ENCODE data around the gene RASGEF1B.
"Not testable (repeated sequence)": the region's sequence is repeated elsewhere in the genome, so short reads cannot be mapped to it uniquely, and the experiment has no call there.

RASGEF1B gene

DNA sequence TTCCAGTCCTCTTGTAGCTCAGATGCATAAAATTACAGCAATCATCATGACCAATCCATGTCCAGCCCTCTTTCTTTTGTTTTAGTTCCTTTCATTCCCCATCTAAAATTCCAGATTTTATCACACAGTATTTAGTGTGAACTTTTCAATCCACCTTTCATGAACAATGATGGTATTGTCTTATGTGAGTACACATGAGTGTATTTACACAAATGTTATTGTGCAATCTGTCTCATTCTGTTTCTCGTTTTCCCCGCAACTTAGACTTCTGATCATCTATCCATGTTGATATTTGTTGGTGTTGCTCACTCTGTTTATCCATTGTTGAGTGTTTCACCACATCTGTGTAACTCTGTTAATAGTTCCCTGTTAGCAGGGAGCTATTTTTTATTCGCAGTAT is 9.4 kb upstream of the RASGEF1B start:
- Mint-ChIP-seq H3K4me1 (no peaks in the 10 kb centered on the region), H3K4me3 (no peak overlapping the region), H3K9me3 (peaks cover 0 to 6% of the 10 kb centered on the region in 2 donors), H3K27me3 (no peaks in the 10 kb centered on the region), H3K27ac (no peak overlapping the region)
- ATAC-seq (no peak), DNase-seq (no peak)

DNA sequence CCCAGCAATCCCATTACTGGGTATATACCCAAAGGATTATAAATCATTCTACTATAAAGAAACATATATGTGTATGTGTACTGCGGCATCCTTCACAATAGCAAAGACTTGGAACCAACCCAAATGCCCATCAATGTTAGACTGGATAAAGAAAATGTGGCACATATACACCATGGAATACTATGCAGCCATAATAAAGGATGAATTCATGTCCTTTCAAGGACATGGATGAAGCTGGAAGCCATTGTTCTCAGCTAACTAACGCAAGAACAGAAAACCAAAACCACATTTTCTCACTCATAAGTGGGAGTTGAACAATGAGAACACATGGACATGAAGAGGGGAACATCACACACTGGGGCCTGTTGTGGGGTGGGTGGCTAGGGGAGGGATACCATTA is 7.9 kb upstream of the RASGEF1B start:
- DNase-seq, ATAC-seq, H3K4me3 Mint-ChIP-seq, H3K4me1 Mint-ChIP-seq, H3K9me3 Mint-ChIP-seq, H3K27me3 Mint-ChIP-seq, H3K27ac Mint-ChIP-seq: not testable (repeated sequence)

DNA sequence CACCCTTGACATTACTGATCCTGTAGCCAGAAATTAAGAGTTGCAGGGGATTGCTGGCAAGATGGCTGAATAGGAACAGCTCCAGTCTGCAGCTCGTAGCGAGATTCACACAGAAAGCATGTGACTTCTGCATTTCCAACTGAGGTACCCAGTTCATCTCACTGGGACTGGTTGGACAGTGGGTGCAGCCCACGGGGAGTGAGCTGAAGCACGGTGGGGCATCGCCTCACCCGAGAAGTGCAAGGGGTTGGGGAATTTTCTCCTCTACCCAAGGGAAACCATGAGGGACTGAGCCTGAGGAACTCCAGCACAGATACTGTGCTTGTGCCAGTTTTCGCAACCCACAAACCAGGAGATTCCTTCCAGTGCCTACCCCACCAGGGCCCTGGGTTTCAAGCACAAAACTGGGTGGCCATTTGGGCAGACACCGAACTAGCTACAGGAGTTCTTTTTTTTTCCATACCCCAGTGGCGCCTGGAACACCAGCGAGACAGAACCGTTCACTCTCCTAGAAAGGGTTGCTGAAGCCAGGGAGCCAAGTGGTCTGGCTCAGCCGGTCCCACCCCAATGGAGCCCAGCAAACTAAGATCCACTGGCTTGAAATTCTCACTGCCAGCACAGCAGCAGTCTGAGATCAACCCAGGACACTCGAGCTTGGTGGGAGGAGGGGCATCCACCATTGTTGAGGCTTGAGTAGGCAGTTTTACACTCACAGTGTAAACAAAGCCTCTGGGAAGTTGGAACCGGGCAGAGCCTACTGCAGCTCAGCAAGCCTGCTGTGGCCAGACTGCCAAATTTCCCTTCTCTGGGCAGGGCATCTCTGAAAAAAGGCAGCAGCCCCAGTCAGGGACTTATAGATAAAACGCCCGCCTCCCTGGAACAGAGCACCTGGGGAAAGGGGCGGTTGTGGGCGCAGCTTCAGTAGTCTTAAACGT is 1.9 kb upstream of the RASGEF1B start:
- not testable (repeated sequence) for H3K4me3 Mint-ChIP-seq, H3K27ac Mint-ChIP-seq, DNase-seq, H3K27me3 Mint-ChIP-seq, ATAC-seq, H3K9me3 Mint-ChIP-seq
- H3K4me1 Mint-ChIP-seq: peaks cover 33% of the 10 kb centered on the region

DNA sequence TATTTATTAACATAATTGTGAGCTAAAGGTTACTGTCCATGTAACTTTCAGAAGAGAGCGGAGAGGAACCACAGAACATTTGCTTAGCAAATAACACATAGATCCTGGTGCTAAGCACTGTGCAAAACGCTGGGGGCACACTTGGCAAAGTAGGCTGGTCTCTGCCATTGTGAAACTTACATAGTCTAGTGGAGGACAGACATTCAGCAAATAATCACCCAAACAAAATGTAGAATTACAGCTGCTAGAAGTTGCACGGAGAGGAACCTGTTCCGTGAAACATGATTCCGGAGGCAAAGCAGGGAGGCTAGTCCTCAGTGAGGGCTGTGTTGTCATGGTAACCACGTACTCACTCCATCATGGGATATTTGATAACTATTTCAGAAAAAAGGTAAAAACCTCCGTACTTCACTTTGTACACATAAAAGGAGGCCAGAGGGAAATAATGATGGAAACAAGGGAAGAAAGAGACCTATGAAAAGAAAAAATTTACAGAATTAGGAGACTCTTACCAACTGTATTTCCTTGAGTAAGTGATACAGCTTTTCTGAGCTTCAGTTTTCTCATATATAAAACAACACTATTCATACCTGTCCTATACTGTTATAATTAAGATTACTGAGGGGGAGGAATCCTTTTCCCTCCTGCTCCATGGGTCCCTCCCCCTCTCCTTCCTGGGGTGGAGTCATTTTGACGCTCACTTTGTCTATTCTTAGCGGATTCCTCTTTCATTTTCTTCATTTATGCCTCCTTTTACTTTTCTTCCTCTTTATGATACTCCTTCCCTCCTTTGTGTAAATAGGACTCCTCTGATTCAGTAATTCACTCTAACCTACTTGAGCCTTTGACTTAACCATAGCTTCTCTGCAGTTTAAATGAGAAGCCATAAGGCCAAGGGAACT is 825 bp upstream of the RASGEF1B start:
- ATAC-seq (peak; percentile 72), DNase-seq (peak in 1 of 2 donors; percentile 60)
- H3K27ac Mint-ChIP-seq: peak overlapping the region; percentile 89 to 94
- H3K4me1 Mint-ChIP-seq: peaks cover 35% of the 10 kb centered on the region
- H3K27me3 Mint-ChIP-seq: no peaks in the 10 kb centered on the region
- H3K4me3 Mint-ChIP-seq: peak overlapping the region; percentile 84 to 89
- H3K9me3 Mint-ChIP-seq: no peaks in the 10 kb centered on the region

DNA sequence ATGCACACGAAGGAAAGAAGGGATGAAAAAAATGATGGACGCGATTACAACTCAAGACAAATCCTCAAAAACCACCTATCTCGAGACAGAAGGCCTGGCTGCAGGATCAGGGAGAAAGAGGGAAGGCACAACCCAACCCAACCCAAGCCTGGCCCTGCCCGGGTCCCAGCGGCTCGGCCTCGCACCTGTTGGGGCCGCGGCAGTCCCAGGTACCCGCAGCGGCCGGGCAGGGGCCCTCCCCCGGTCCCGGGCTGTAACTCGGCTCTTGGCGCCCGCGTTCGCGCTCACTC is 464 bp downstream of the RASGEF1B start:
- H3K27ac Mint-ChIP-seq: peak overlapping the region; percentile 89 to 96
- H3K4me1 Mint-ChIP-seq: peaks cover 46% of the 10 kb centered on the region
- ATAC-seq: no peak
- no peaks in the 10 kb centered on the region for H3K27me3 Mint-ChIP-seq
- H3K4me3 Mint-ChIP-seq: peak overlapping the region; percentile 89 to 93
- no peaks in the 10 kb centered on the region for H3K9me3 Mint-ChIP-seq
- no peak for DNase-seq

DNA sequence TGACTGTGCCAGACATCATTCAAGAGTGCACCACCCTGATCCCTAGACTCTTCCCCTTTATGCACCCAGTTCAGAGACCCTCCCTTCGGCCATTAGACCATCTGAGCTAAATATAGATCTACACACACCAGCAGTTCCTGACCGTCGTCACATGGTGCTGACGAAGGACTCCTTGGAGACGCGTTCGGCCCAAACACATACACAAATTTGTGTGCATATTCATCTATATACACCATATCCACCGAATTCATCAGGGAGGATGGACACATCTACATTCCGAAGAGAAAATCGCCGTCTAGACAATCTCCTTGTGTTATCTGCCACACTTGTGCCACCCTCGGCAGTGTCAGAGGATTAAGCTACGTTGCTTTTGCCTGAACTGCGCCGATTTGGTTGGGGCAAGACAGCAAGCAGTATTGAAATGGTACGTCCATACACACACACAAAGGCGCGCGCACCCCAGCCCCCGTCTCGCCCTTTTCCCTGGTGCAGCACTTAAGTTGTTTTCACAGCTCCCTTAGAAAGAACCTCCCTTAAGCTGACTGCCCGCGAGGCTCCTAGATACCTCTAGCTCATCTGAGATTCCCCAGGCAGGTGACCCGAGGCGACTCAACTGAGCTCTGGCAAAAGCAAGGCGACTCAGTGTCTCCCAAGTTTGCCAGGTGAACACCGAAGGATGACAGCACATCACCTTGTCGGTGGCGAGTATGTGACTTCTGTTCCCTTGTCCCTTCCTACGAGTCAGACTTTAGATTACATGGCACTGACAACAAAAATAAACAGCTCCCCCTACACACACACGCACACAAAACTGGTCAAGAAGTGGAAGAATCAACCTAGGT is 1.0 kb downstream of the RASGEF1B start:
- Mint-ChIP-seq H3K9me3 (no peaks in the 10 kb centered on the region), H3K27me3 (no peaks in the 10 kb centered on the region), H3K4me3 (peak overlapping the region; percentile 89 to 93), H3K4me1 (peaks cover 50% of the 10 kb centered on the region), H3K27ac (peak overlapping the region; percentile 89 to 96)
- DNase-seq (peak; percentile 49 to 51), ATAC-seq (peak; percentile 14)

DNA sequence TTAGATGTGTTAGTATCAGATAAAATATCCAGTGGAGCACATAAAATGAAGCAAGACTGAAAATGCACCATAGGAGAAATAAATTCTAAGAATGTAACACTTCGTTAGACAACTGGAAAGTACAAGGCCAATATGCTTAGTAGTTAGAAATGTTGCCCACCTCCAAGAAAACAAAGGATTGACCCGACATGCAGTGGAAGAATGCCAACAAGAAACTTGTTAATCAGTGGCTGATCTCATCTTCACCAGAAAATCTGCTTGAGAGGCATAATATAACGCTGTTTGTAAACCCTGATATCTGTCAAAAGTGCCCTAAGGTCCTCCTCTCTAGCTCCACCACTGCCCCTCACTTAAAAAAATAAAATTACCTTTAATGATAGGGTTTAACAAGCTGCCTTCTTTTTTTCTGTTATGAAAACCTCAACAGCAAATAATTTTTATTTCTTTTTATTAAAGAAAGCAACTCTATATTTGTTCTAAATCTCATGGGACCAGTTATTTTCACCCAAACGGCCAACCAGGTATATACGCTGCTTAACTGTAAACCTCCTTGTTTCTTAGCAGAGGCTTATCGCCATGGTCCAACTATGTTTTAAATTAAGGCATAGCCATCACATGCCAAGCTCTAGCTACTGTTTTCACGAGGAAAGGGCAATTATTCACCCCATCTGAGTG is 1.8 kb downstream of the RASGEF1B start:
- ATAC-seq (no peak), DNase-seq (no peak)
- H3K4me3 Mint-ChIP-seq: peak overlapping the region; percentile 89 to 93
- H3K27ac Mint-ChIP-seq: peak overlapping the region in 1 of 2 donors; percentile 89
- H3K9me3 Mint-ChIP-seq: no peaks in the 10 kb centered on the region
- no peaks in the 10 kb centered on the region for H3K27me3 Mint-ChIP-seq
- peaks cover 51% of the 10 kb centered on the region for H3K4me1 Mint-ChIP-seq

DNA sequence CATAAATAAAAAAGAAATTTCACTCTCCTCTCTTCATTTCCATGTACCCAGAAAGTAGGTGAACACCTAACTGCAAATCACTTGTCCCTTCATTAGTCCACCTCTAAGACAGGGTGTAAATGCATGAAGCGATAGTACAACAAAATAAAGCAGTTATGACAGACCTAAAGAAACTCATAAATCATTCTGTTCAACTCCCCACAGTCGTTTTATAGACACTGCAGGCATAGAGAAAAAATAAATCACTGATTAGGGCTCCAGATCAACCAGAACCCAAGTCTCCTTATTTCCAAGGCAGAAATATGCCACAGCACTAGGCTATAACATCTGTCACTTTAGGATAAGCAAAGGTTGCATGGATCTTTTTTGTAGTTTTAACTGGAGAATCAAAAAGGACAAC is 3.0 kb downstream of the RASGEF1B start:
- no peak overlapping the region for H3K4me3 Mint-ChIP-seq
- H3K9me3 Mint-ChIP-seq: no peaks in the 10 kb centered on the region
- H3K27ac Mint-ChIP-seq: no peak overlapping the region
- ATAC-seq (no peak), DNase-seq (no peak)
- peaks cover 59% of the 10 kb centered on the region for H3K4me1 Mint-ChIP-seq
- no peaks in the 10 kb centered on the region for H3K27me3 Mint-ChIP-seq

DNA sequence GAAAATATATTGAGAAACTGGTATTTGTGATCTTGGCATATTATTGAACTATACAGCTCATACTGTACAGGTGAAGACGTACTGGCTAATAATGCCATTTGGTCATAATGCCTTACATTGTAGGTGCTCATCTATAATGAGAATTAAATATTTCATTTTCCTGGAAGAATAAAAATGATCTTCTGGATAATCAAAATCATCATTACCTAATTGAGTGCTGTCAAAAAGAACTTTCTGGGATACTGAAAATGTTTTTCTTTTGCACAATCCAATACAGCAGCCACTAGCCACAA is 4.1 kb downstream of the RASGEF1B start:
- no peak overlapping the region for H3K4me3 Mint-ChIP-seq
- H3K9me3 Mint-ChIP-seq: no peaks in the 10 kb centered on the region
- peaks cover 55% of the 10 kb centered on the region for H3K4me1 Mint-ChIP-seq
- H3K27me3 Mint-ChIP-seq: no peaks in the 10 kb centered on the region
- no peak overlapping the region for H3K27ac Mint-ChIP-seq
- no peak for ATAC-seq
- no peak for DNase-seq

DNA sequence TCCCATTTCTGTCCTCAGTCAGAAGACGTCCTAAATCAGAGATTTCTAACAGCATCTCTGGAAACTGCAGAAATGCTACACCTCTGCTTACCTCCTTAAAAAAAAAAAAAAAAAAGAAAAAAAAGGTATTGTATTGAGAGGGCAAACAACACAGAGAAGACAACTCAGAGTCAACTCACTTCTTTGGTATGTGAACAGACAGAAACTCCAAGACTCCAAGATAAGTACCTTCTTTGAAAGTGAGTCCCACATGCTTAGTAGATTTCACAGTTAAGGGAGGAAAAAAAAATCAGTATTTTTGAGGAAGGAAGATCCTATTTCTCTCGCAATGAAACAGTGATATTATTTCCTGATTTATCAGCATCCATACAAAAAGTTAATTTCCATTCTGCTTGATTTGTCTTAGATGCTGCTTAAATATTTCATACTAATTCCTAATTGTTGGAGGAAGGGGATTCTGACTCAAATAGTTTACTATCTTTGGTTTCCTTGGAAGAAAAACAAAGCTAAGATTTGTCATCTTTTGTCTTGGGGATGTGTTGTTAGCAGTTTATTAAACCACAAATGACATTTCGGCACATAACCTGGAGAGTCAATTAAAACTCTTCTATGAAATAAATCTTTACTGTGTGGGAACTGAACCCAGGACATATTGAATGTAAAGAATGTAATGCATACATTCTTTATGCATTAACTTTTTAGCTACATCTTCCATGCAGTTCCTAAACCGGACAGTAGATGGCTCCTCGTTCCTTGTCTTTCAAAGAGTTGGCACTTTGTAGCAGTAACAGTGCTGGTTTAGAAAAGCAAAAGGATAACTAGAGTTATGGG is 4.7 kb downstream of the RASGEF1B start:
- Mint-ChIP-seq H3K27ac (no peak overlapping the region), H3K4me1 (peaks cover 55% of the 10 kb centered on the region), H3K27me3 (no peaks in the 10 kb centered on the region), H3K4me3 (no peak overlapping the region), H3K9me3 (no peaks in the 10 kb centered on the region)
- peak; percentile 58 to 59 for DNase-seq
- ATAC-seq: no peak

DNA sequence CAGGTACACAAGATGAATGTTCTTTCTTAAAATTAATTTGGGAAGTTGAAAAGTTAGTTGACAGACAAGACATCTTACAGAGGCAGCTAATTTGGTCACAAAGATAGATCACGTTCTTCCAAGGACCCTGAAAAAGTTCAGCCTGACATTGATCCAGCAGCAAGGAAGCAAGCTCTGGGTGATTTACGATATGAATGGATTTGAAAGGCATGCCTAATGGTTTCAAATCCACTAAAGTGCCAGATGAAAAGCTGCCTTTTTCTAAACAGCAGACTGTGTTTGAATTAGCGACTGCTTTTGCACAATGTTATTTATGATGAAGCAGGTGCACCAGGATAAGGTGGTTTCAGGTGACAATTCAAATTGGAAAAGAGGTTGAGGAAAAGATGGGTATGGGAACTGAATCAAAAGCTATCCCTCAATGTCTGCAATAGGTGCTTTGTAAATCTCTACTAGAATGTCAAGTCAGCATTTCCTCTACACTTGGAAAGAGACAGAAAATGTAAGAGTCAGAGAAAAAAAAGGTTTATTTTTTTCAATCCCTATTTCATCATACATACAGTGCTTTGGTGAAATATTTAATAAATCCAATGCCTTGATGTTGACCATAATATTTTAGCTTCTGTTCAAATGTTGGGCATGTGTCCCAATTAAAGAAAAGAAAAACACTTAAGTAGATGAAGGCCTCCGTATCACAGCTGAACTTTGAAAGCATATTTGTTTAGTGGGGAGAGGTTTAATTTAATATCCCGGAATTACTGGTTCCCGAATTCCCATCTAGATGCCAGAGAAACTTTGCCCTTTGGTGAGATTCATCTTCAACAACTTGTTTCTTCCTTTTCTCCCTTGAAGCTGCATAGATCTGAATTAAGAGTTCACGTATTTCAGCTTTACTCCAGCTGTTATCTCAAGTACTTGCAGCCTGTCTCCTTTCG is 6.0 kb downstream of the RASGEF1B start:
- ATAC-seq (no peak), DNase-seq (no peak)
- Mint-ChIP-seq H3K4me1 (peaks cover 63% of the 10 kb centered on the region), H3K27me3 (no peaks in the 10 kb centered on the region), H3K27ac (peak overlapping the region in 1 of 2 donors; percentile 54), H3K9me3 (no peaks in the 10 kb centered on the region), H3K4me3 (no peak overlapping the region)

DNA sequence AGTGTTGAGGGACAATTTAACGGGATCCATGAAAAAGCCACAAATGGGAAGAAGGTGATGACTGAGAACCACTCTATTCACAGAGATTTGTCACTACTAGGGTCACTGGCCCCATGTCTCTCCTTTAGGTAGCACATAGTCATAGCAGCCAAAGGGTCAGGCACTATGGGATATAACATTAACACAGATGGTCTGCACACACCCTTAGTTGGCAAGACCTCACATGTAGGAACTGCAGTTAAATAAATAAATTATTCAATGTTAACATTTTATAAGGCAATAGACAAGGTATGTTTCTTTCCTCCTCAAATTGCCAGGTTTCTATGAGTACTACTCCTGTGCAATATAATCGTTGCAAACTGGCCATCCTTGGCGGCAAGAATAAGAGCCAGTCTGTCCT is 10.9 kb downstream of the RASGEF1B start:
- H3K27me3 Mint-ChIP-seq: no peaks in the 10 kb centered on the region
- DNase-seq (no peak), ATAC-seq (no peak)
- H3K9me3 Mint-ChIP-seq: no peaks in the 10 kb centered on the region
- no peak overlapping the region for H3K4me3 Mint-ChIP-seq
- H3K27ac Mint-ChIP-seq: no peak overlapping the region
- peaks cover 45% of the 10 kb centered on the region for H3K4me1 Mint-ChIP-seq

DNA sequence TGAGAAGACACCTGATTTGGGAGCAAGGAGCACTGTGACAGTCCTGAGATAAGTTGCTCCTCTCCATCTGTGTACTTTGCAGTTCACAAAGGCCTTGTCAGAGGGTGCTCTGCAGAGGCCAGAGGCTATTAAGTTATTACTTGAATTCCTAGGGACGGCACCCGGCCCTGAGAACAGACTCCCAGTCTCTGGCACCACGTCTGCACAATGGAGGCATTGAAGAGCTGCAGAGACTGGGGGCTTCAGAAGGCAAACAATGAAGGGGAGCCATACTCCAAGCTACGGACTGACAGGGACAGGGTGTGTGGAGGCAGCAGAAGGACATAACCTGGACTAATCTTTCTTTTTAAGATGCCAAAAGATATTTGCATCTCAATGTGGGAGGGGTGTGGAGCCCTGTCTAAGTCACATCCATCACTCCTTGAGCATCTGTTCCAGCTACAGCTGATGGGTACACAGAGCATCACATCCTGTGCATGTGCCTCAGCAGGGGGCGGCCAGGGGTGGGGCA is 11.5 kb downstream of the RASGEF1B start:
- Mint-ChIP-seq H3K27ac (no peak overlapping the region), H3K9me3 (no peaks in the 10 kb centered on the region), H3K4me1 (peaks cover 49% of the 10 kb centered on the region), H3K4me3 (no peak overlapping the region), H3K27me3 (no peaks in the 10 kb centered on the region)
- ATAC-seq: no peak
- DNase-seq: no peak
